H9 (cell line): ENCODE data around the gene CORO7. TPM values are rescaled to one million over a fixed set of nuclear protein-coding genes. Genes with fewer than 3 reads are reported as not detected.

Experiments used
- DNase-seq: peaks from one replicate; pipeline ENCODE4 v3.0.0-alpha.2; 2017
- H2AFZ ChIP-seq: one replicate; pipeline ENCODE4 v1.6.1; 2013; ENCODE audit warnings: mild to moderate bottlenecking, low read length, control low read depth, moderate library complexity
- H2AK5ac ChIP-seq: 2 replicates; pipeline ENCODE4 v1.6.1; 2013; ENCODE audit warnings: low read length, control low read depth, mixed read lengths; ENCODE audit not compliant: insufficient read length
- H2BK120ac ChIP-seq: one replicate; pipeline ENCODE4 v1.6.1; 2013; ENCODE audit warnings: low read depth, mild to moderate bottlenecking, low read length, control low read depth, inconsistent platforms; ENCODE audit not compliant: poor library complexity, severe bottlenecking
- H2BK12ac ChIP-seq: 2 replicates; pipeline ENCODE4 v1.6.1; 2013; ENCODE audit warnings: low read length, control low read depth, mixed read lengths, low read depth; ENCODE audit not compliant: insufficient read length
- H2BK15ac ChIP-seq: 2 replicates; pipeline ENCODE4 v1.6.1; 2013; ENCODE audit warnings: low read depth, low read length, control low read depth
- H2BK20ac ChIP-seq: one replicate; pipeline ENCODE4 v1.6.1; 2013; ENCODE audit warnings: low read depth, mild to moderate bottlenecking, low read length, control low read depth, inconsistent platforms; ENCODE audit not compliant: poor library complexity, severe bottlenecking
- H2BK5ac ChIP-seq: 2 replicates; pipeline ENCODE4 v1.6.1; 2013; ENCODE audit warnings: low read length, control low read depth, mixed read lengths; ENCODE audit not compliant: insufficient read length
- H3K14ac ChIP-seq: 2 replicates; pipeline ENCODE4 v1.6.1; 2013; ENCODE audit warnings: low read length, control low read depth; ENCODE audit not compliant: insufficient read depth
- H3K18ac ChIP-seq: 2 replicates; pipeline ENCODE4 v1.6.1; 2013; ENCODE audit warnings: low read depth, mild to moderate bottlenecking, mixed read lengths, low read length, control low read depth; ENCODE audit not compliant: insufficient read length
- H3K23ac ChIP-seq: 2 replicates; pipeline ENCODE4 v1.6.1; 2013; ENCODE audit warnings: low read length, control low read depth, mixed read lengths, low read depth; ENCODE audit not compliant: insufficient read length
- H3K23me2 ChIP-seq: 2 replicates; pipeline ENCODE4 v1.6.1; 2013; ENCODE audit warnings: low read depth, mild to moderate bottlenecking, mixed read lengths, low read length, control low read depth; ENCODE audit not compliant: insufficient read length, poor library complexity, severe bottlenecking
- H3K27ac ChIP-seq: 2 replicates; pipeline ENCODE4 v1.5.1; 2013; ENCODE audit warnings: low read length, control low read depth, mixed read lengths, low read depth; ENCODE audit not compliant: insufficient read length
- H3K27me3 ChIP-seq: 2 replicates; pipeline ENCODE4 v1.6.1; 2013; ENCODE audit warnings: low read length, control low read depth, inconsistent platforms; ENCODE audit not compliant: insufficient read depth
- H3K4ac ChIP-seq: 2 replicates; pipeline ENCODE4 v1.6.1; 2013; ENCODE audit warnings: low read depth, mild to moderate bottlenecking, control low read depth, inconsistent platforms, low read length, moderate library complexity
- H3K4me1 ChIP-seq: 2 replicates; pipeline ENCODE4 v1.6.1; 2013; ENCODE audit warnings: low read length, control low read depth, inconsistent platforms; ENCODE audit not compliant: insufficient read depth
- H3K4me2 ChIP-seq: 2 replicates; pipeline ENCODE4 v1.6.1; 2013; ENCODE audit warnings: low read length, control low read depth, mixed read lengths; ENCODE audit not compliant: insufficient read length, insufficient read depth
- H3K56ac ChIP-seq: 2 replicates; pipeline ENCODE4 v1.6.1; 2013; ENCODE audit warnings: low read depth, mild to moderate bottlenecking, mixed read lengths, low read length, control low read depth; ENCODE audit not compliant: insufficient read length
- H3K79me1 ChIP-seq: 2 replicates; pipeline ENCODE4 v1.6.1; 2013; ENCODE audit warnings: low read depth, mild to moderate bottlenecking, moderate library complexity, low read length, control low read depth, inconsistent platforms; ENCODE audit not compliant: insufficient read depth, poor library complexity, severe bottlenecking
- H3K79me2 ChIP-seq: 2 replicates; pipeline ENCODE4 v1.6.1; 2013; ENCODE audit warnings: low read length, control low read depth, inconsistent platforms; ENCODE audit not compliant: insufficient read depth
- H3K9ac ChIP-seq: 2 replicates; pipeline ENCODE4 v1.6.1; 2013; ENCODE audit warnings: low read length, control low read depth, mixed read lengths; ENCODE audit not compliant: insufficient read length; ENCODE audit errors: extremely low read depth
- H3K9me3 ChIP-seq: one replicate; pipeline ENCODE4 v1.6.1; 2013; ENCODE audit warnings: low read depth, low read length, inconsistent platforms; ENCODE audit not compliant: control insufficient read depth
- H3T11ph ChIP-seq: one replicate; pipeline ENCODE4 v1.6.1; 2013; ENCODE audit warnings: mild to moderate bottlenecking, low read length, control low read depth, inconsistent platforms
- H4K20me1 ChIP-seq: one replicate; pipeline ENCODE4 v1.6.1; 2013; ENCODE audit not compliant: control insufficient read depth, insufficient read length, insufficient read depth
- H4K5ac ChIP-seq: 2 replicates; pipeline ENCODE4 v1.6.1; 2013; ENCODE audit warnings: low read depth, mild to moderate bottlenecking, mixed read lengths, low read length, control low read depth; ENCODE audit not compliant: insufficient read length
- H4K8ac ChIP-seq: replicated peaks from 2 replicates; pipeline ENCODE4 v1.6.1; 2013; ENCODE audit warnings: low read length, control low read depth, mixed read lengths, low read depth; ENCODE audit not compliant: insufficient read length
- H4K91ac ChIP-seq: 2 replicates; pipeline ENCODE4 v1.6.1; 2013; ENCODE audit warnings: low read depth, mild to moderate bottlenecking, moderate library complexity, mixed read lengths, low read length, control low read depth; ENCODE audit not compliant: insufficient read length
- H3K27ac Mint-ChIP-seq, 3 experiments: 2 replicates in 2 of 3; 3 replicates in 1 of 3; pipeline ENCODE4 v1.8.0; 2020 to 2021; ENCODE audit warnings: mixed read lengths in 3 of 3, mild to moderate bottlenecking in 1 of 3, moderate library complexity in 1 of 3
- H3K27me3 Mint-ChIP-seq: 2 replicates; pipeline ENCODE4 v1.8.0; 2021; ENCODE audit warnings: low read depth, mild to moderate bottlenecking, moderate library complexity, mixed read lengths
- H3K36me3 Mint-ChIP-seq, 3 experiments: 2 replicates in 2 of 3; 3 replicates in 1 of 3; pipeline ENCODE4 v1.8.0; 2020 to 2021; ENCODE audit warnings: low read depth in 3 of 3, mixed read lengths in 3 of 3; ENCODE audit not compliant: insufficient read depth in 1 of 3
- H3K4me1 Mint-ChIP-seq, 2 experiments: 2 replicates each; pipeline ENCODE4 v1.8.0; 2020; ENCODE audit warnings: mixed read lengths in 2 of 2
- H3K4me3 Mint-ChIP-seq, 2 experiments: 2 replicates in 1 of 2; 3 replicates in 1 of 2; pipeline ENCODE4 v1.8.0; 2020 to 2021; ENCODE audit warnings: mild to moderate bottlenecking in 2 of 2, mixed read lengths in 2 of 2, moderate library complexity in 1 of 2
- H3K9me3 Mint-ChIP-seq, 2 experiments: 2 replicates in 1 of 2; 3 replicates in 1 of 2; pipeline ENCODE4 v1.8.0; 2020; ENCODE audit warnings: mild to moderate bottlenecking in 2 of 2, mixed read lengths in 2 of 2, moderate library complexity in 1 of 2
- CTCF ChIP-seq: fragments of 200-600 bp; sonication (generic); conservative IDR thresholded peaks from 3 replicates; pipeline ENCODE4 v1.8.0; 2021; ENCODE audit warnings: antibody characterized with exemption, mild to moderate bottlenecking
- WGBS: extraction: QIAGEN DNeasy Blood & Tissue Kit; methylation state at CpG from one replicate; pipeline ENCODE4 v1.1.7; 2013; ENCODE audit warnings: missing lambda C conversion rate, low lambda C conversion rate, mixed read lengths; ENCODE audit not compliant: insufficient read length; ENCODE audit errors: extremely low coverage; 5-methylcytosine and 5-hydroxymethylcytosine counted together
- total RNA-seq: library from RNA; stranded (reverse); gene quantifications from 2 replicates; pipeline ENCODE4 v1.2.1, GENCODE V29; 2021

The CORO7 gene
- total RNA-seq, 1 experiment from 2014 or later, result 38.4 TPM

GRCh38 chr16:4420505-4421105 lies 4.2 kb upstream of the CORO7 start:
- Histone ChIP-seq H3K4me1 (no peaks in the 10 kb centered on the region), H3K9me3 (no peaks in the 10 kb centered on the region), H3K9ac (no peak overlapping the region), H3K23ac (no peak overlapping the region), H4K5ac (no peak overlapping the region), H4K8ac (no peak overlapping the region), H3K27ac (no peak overlapping the region), H3K18ac (no peak overlapping the region), H4K20me1 (no peaks in the 10 kb centered on the region), H2AK5ac (no peak overlapping the region), H2BK15ac (no peak overlapping the region), H3K14ac (no peak overlapping the region), H3K4me2 (no peak overlapping the region), H3K79me2 (no peaks in the 10 kb centered on the region), H3K4ac (no peak overlapping the region), H2BK20ac (no peak overlapping the region), H2BK5ac (no peak overlapping the region), H4K91ac (no peak overlapping the region), H2BK120ac (no peak overlapping the region), H3K27me3 (no peaks in the 10 kb centered on the region), H2BK12ac (no peak overlapping the region), H3K79me1 (no peaks in the 10 kb centered on the region), H2AFZ (no peak overlapping the region), H3K56ac (no peak overlapping the region), H3K23me2 (peaks cover 2% of the 10 kb centered on the region), H3T11ph (no peak overlapping the region)
- H3K36me3 Mint-ChIP-seq, result no peaks in the 10 kb centered on the region; a peak in 1 of 7 replicates
- DNase-seq, result no peak
- no peak overlapping the region for H3K4me3 Mint-ChIP-seq
- TF ChIP-seq CTCF, result no peak
- no peak overlapping the region for H3K27ac Mint-ChIP-seq
- peaks cover 6 to 9% of the 10 kb centered on the region in 2 experiments for H3K4me1 Mint-ChIP-seq
- H3K9me3 Mint-ChIP-seq, result no peaks in the 10 kb centered on the region
- H3K27me3 Mint-ChIP-seq, result peaks cover 9% of the 10 kb centered on the region
- no CpG with 5 or more reads among the region's 8 CpGs for WGBS
